PC-3 (cell line): ENCODE measurements around the gene IRF1.

ENCODE experiments used
- CTCF ChIP-seq: fragments of 300-600 bp; sonication (generic); conservative IDR thresholded peaks from 2 replicates; pipeline ENCODE4 v1.5.1; 2017; ENCODE audit warnings: antibody characterized with exemption, low read depth, mild to moderate bottlenecking, low read length
- EZH2 ChIP-seq: fragments of 300-600 bp; sonication (generic); IDR thresholded peaks from one replicate; pipeline ENCODE4 v1.6.1; 2017; ENCODE audit warnings: antibody characterized with exemption, mild to moderate bottlenecking, low read length; ENCODE audit not compliant: unreplicated experiment
- EZH2phosphoT487 ChIP-seq: fragments of 300-600 bp; sonication (generic); IDR thresholded peaks from 2 replicates; pipeline ENCODE4 v1.6.1; 2018; ENCODE audit warnings: mild to moderate bottlenecking, antibody characterized with exemption, low read length, borderline replicate concordance

DNA sequence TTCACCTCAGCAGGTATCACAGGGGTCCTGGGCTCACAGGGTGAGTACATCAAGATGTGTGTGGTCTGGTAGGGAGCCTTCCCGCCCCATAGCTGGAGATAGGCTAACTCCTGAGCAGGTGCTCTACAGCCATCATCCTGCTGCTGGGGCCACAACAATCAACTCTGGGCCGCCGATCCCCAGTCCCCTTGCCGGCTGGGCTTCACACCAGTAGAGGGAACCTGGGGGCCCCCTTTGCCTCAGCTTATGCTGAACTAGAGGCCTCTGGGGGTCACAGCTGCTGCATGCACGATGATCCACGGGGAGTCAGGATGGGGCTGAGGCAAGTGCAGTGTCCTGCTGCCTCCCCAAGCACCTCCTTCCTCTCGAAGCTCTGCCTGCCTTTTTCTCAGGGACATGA lies 46.5 kb downstream of the IRF1 start:
- TF ChIP-seq CTCF = no peak
- TF ChIP-seq EZH2phosphoT487 = no peak
- TF ChIP-seq EZH2 = no peak
